ENCODE results near the gene PHKA1. TPM values are rescaled to one million over a fixed set of nuclear protein-coding genes. Genes with fewer than 3 reads are reported as not detected.

Gene PHKA1
- total RNA-seq, 6 experiments from 2014 or later: 0.92 to 2.5 (median 1.7) TPM

DNA sequence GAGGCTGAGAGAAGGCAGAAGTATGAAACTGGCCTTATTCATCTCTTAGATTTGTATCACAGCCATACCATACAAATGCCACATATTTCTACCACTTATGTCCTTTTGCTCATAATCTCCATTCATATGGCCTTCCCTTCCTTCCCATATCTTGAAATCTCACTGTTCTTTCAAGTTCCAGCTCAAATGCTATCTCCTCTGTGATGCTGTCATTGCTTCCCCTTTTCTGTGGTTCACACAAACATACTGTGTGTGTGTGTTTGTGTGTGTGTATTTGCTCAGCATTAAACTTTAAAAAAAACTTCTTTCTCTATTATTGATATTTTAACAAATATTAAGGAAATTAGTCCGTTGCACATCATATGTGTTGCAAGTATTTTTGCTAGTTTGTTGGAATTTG, 26.7 kb downstream of the PHKA1 start:
- TF ChIP-seq POLR2A (IDR thresholded peaks at IDR 0.05): no peak
- TF ChIP-seq, protein P1, sequence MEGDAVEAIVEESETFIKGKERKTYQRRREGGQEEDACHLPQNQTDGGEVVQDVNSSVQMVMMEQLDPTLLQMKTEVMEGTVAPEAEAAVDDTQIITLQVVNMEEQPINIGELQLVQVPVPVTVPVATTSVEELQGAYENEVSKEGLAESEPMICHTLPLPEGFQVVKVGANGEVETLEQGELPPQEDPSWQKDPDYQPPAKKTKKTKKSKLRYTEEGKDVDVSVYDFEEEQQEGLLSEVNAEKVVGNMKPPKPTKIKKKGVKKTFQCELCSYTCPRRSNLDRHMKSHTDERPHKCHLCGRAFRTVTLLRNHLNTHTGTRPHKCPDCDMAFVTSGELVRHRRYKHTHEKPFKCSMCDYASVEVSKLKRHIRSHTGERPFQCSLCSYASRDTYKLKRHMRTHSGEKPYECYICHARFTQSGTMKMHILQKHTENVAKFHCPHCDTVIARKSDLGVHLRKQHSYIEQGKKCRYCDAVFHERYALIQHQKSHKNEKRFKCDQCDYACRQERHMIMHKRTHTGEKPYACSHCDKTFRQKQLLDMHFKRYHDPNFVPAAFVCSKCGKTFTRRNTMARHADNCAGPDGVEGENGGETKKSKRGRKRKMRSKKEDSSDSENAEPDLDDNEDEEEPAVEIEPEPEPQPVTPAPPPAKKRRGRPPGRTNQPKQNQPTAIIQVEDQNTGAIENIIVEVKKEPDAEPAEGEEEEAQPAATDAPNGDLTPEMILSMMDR (IDR thresholded peaks at IDR 0.05): no peak
- WGBS (ENCODE audit: insufficient coverage, low coverage, low lambda C conversion rate, missing lambda C conversion rate): 55% methylated on average over 1 of the region's 1 CpG
- Histone ChIP-seq H3K27ac (no peak overlapping the region), H3K9me3 (no peaks in the 10 kb centered on the region), H3K4me1 (no peaks in the 10 kb centered on the region), H3K36me3 (no peaks in the 10 kb centered on the region), H3K4me3 (no peak overlapping the region), H3K27me3 (no peaks in the 10 kb centered on the region)
- intact Hi-C loops (cut with DNase I): no loop called here
- ATAC-seq (no peak), DNase-seq (no peak)

DNA sequence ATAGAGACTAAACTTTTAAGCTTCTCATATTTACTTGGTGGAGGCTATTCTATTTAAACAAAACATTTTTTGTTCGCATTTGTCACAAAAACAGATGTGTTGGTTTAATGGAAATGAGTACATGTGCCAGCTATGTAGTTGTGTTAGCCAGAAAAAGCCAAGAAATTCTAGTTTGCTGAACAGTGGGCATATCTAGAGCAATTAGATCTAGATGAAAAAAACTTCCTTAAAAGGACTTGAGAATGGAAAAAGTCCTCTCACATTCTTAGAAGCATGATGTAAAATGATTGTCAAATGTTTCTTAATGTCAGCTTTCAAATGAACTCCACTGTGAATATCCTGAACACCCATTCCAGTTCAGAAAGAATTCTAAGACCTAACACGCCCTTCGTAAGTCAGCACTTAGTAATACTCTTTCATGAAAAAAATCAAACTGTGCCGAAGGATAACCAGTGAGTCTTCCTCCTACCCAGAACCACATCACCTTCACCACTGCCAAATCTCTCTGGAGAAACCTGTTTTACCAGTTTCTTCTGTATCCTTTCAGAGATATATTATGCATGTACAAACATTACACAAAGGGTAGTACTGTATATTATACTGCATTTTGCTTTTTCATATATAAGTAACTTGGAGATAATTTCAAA, 28.2 kb downstream of the PHKA1 start:
- no peak for DNase-seq
- intact Hi-C loops (cut with DNase I): no loop called here
- WGBS (ENCODE audit: insufficient coverage, low coverage, low lambda C conversion rate, missing lambda C conversion rate): 66% methylated on average over 4 of the region's 4 CpGs

DNA sequence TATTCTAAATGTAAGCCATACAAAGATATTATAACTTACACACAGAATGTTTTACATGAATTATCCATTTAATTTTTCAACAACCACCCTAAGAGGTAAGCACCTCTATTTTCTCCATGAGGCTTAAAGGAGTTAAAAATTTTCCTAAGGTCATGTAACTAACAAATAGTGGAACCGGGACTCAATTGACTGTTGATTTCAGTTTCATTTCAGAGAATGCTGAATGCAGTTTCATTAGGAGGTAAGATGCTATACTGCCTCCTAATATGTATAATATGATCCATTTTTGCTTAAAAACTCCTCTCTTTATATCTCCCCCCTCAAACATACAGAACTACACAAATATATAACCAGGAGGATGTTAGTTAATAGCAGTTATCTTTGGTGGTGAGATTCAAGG, 29.1 kb downstream of the PHKA1 start:
- no peaks in the 10 kb centered on the region for H3K27me3 ChIP-seq

More for the DNA sequence above, 28.2 kb downstream of the PHKA1 start:
- ATAC-seq: no peak
- H3K27me3 ChIP-seq: no peaks in the 10 kb centered on the region
- no peaks in the 10 kb centered on the region for H3K9me3 ChIP-seq
- H3K27ac ChIP-seq: no peak overlapping the region
- no peaks in the 10 kb centered on the region for H3K4me1 ChIP-seq
- no peak for TF ChIP-seq POLR2A (IDR thresholded peaks at IDR 0.05)
- TF ChIP-seq, protein P1 (IDR thresholded peaks at IDR 0.05): no peak
- no peaks in the 10 kb centered on the region for H3K36me3 ChIP-seq
- no peak overlapping the region for H3K4me3 ChIP-seq

GRCh38 chrX:72683631-72684030, 30.5 kb downstream of the PHKA1 start:
- ATAC-seq: no peak
- H3K4me1 ChIP-seq: no peaks in the 10 kb centered on the region
- TF ChIP-seq POLR2A (IDR thresholded peaks at IDR 0.05): no peak
- TF ChIP-seq, protein P1 (IDR thresholded peaks at IDR 0.05): no peak
- H3K27me3 ChIP-seq: no peaks in the 10 kb centered on the region
- no peak for DNase-seq
- H3K36me3 ChIP-seq: no peaks in the 10 kb centered on the region
- intact Hi-C loops (cut with DNase I): no loop called here
- no peaks in the 10 kb centered on the region for H3K9me3 ChIP-seq
- H3K27ac ChIP-seq: no peak overlapping the region
- no peak overlapping the region for H3K4me3 ChIP-seq
- WGBS (ENCODE audit: insufficient coverage, low coverage, low lambda C conversion rate, missing lambda C conversion rate): 83% methylated on average over 1 of the region's 1 CpG

More for the DNA sequence above, 29.1 kb downstream of the PHKA1 start:
- Histone ChIP-seq H3K27ac (no peak overlapping the region), H3K4me1 (no peaks in the 10 kb centered on the region), H3K4me3 (no peak overlapping the region), H3K36me3 (no peaks in the 10 kb centered on the region), H3K9me3 (no peaks in the 10 kb centered on the region)
- no peak for ATAC-seq
- WGBS (ENCODE audit: insufficient coverage, low coverage, low lambda C conversion rate, missing lambda C conversion rate): 22% methylated on average over 1 of the region's 1 CpG
- no peak for DNase-seq
- intact Hi-C loops (cut with DNase I): no loop called here
- TF ChIP-seq POLR2A (IDR thresholded peaks at IDR 0.05): no peak
- TF ChIP-seq, protein P1 (IDR thresholded peaks at IDR 0.05): no peak

Measured in right lobe of liver (tissue), 6 donors.